GM12874 (cell line): ENCODE results near the gene CX3CL1.

ENCODE experiments used
- CTCF ChIP-seq: IDR thresholded peaks from 2 replicates; pipeline ENCODE4 v1.5.1; 2011; ENCODE audit warnings: low read depth, mild to moderate bottlenecking, control low read depth, low read length, moderate library complexity; ENCODE audit not compliant: insufficient read depth

The CX3CL1 gene

GRCh38 chr16:57341062-57341440 lies 31.2 kb upstream of the CX3CL1 start:
- no peak for TF ChIP-seq CTCF

GRCh38 chr16:57341441-57342303 lies 30.6 kb upstream of the CX3CL1 start:
- no peak for TF ChIP-seq CTCF

- TF ChIP-seq CTCF = no peak
Observed at GRCh38 chr16:57343221-57343620, 29.1 kb upstream of the CX3CL1 start.

- TF ChIP-seq CTCF = no peak
Observed at GRCh38 chr16:57345021-57345420, 27.3 kb upstream of the CX3CL1 start.

- no peak for TF ChIP-seq CTCF
Observed at GRCh38 chr16:57345666-57346204, 26.6 kb upstream of the CX3CL1 start.

- no peak for TF ChIP-seq CTCF
Observed at GRCh38 chr16:57347858-57348257, 24.4 kb upstream of the CX3CL1 start.

- no peak for TF ChIP-seq CTCF
Observed at GRCh38 chr16:57348327-57348726, 24.0 kb upstream of the CX3CL1 start.
